ENCODE data around the gene TBX1.

Gene TBX1

GRCh38 chr22:19737846-19738663 lies 22.5 kb upstream of the TBX1 start:
- H3K27ac ChIP-seq: no peak overlapping the region
- no peak for DNase-seq (ENCODE audit: low read depth, low spot score)

GRCh38 chr22:19738664-19739447 lies 21.7 kb upstream of the TBX1 start:
- no peak overlapping the region for H3K27ac ChIP-seq
- DNase-seq (ENCODE audit: low read depth, low spot score): no peak

- DNase-seq (ENCODE audit: low read depth, low spot score): no peak
- H3K27ac ChIP-seq: no peak overlapping the region
Observed at GRCh38 chr22:19739448-19739895, 21.1 kb upstream of the TBX1 start.

- no peak overlapping the region for H3K27ac ChIP-seq
- DNase-seq (ENCODE audit: low read depth, low spot score): no peak
Observed at GRCh38 chr22:19739911-19740449, 20.6 kb upstream of the TBX1 start.

GRCh38 chr22:19740586-19740985 lies 20.0 kb upstream of the TBX1 start:
- no peak for DNase-seq (ENCODE audit: low read depth, low spot score)

GRCh38 chr22:19741053-19741452 lies 19.5 kb upstream of the TBX1 start:
- H3K27ac ChIP-seq: no peak overlapping the region
- DNase-seq (ENCODE audit: low read depth, low spot score): no peak

More at GRCh38 chr22:19740586-19740985, 20.0 kb upstream of the TBX1 start:
- no peak overlapping the region for H3K27ac ChIP-seq

- no peak for DNase-seq (ENCODE audit: low read depth, low spot score)
- H3K27ac ChIP-seq: no peak overlapping the region
Observed at GRCh38 chr22:19742160-19743066, 18.2 kb upstream of the TBX1 start.

- no peak overlapping the region for H3K27ac ChIP-seq
- DNase-seq (ENCODE audit: low read depth, low spot score): no peak
Observed at GRCh38 chr22:19743081-19743480, 17.5 kb upstream of the TBX1 start.

- no peak for DNase-seq (ENCODE audit: low read depth, low spot score)
- H3K27ac ChIP-seq: no peak overlapping the region
Observed at GRCh38 chr22:19743651-19744050, 16.9 kb upstream of the TBX1 start.

GRCh38 chr22:19744350-19745006 lies 16.1 kb upstream of the TBX1 start:
- no peak overlapping the region for H3K27ac ChIP-seq
- DNase-seq (ENCODE audit: low read depth, low spot score): no peak

GRCh38 chr22:19745155-19746101 lies 15.2 kb upstream of the TBX1 start:
- no peak for DNase-seq (ENCODE audit: low read depth, low spot score)
- H3K27ac ChIP-seq: no peak overlapping the region

GRCh38 chr22:19746726-19747125 lies 13.9 kb upstream of the TBX1 start:
- no peak overlapping the region for H3K27ac ChIP-seq
- DNase-seq (ENCODE audit: low read depth, low spot score): no peak

- DNase-seq (ENCODE audit: low read depth, low spot score): no peak
- H3K27ac ChIP-seq: no peak overlapping the region
Observed at GRCh38 chr22:19747551-19747950, 13.0 kb upstream of the TBX1 start.

GRCh38 chr22:19748139-19748538 lies 12.4 kb upstream of the TBX1 start:
- H3K27ac ChIP-seq: no peak overlapping the region
- DNase-seq (ENCODE audit: low read depth, low spot score): no peak

GRCh38 chr22:19748991-19749664 lies 11.4 kb upstream of the TBX1 start:
- no peak overlapping the region for H3K27ac ChIP-seq
- no peak for DNase-seq (ENCODE audit: low read depth, low spot score)

- no peak overlapping the region for H3K27ac ChIP-seq
- no peak for DNase-seq (ENCODE audit: low read depth, low spot score)
Observed at GRCh38 chr22:19749876-19750275, 10.7 kb upstream of the TBX1 start.

- no peak for DNase-seq (ENCODE audit: low read depth, low spot score)
Observed at GRCh38 chr22:19750507-19751490, 9.8 kb upstream of the TBX1 start.

More at GRCh38 chr22:19750507-19751490, 9.8 kb upstream of the TBX1 start:
- H3K27ac ChIP-seq: no peak overlapping the region

Data from epithelial cell of prostate (primary cell).